GM12878 (cell line): ENCODE measurements around the gene MAST1. TPM values are rescaled to one million over a fixed set of nuclear protein-coding genes. Genes with fewer than 3 reads are reported as not detected.

Experiments used
- ATAC-seq: fragments of 200-7000 bp; cut with Tn5 transposase; 3 replicates; pipeline ENCODE4 v1.9.1; 2020; ENCODE audit warnings: mild to moderate bottlenecking, moderate library complexity
- BruUV-seq: library from RNA; stranded (reverse); fragments of 400-500 nt; replicated peaks from 2 replicates; lab custom pipeline; 2021; lab: Mats Ljungman, UMichigan
- CTCF ChIA-PET: fragments of 300-600 bp; sonication (Branson Sonifier 250); formaldehyde crosslinking; extraction: SDS; loops from one replicate; lab custom pipeline; 2021; ENCODE audit warnings: inconsistent platforms; lab: Yijun Ruan, JAX
- POLR2A ChIA-PET: fragments of 350-600 bp; formaldehyde crosslinking; extraction: SDS; loops from one replicate; lab custom pipeline; 2021; ENCODE audit warnings: inconsistent platforms; lab: Charles Lee
- RAD21 ChIA-PET: fragments of 300-600 bp; sonication (Branson Sonifier 250); formaldehyde crosslinking; loops from one replicate; lab custom pipeline; 2023; ENCODE audit warnings: antibody characterized with exemption; ENCODE audit not compliant: unreplicated experiment; lab: Charles Lee
- SMC1A ChIA-PET: fragments of 300-600 bp; sonication (Branson Sonifier 250); formaldehyde crosslinking; loops from one replicate; lab custom pipeline; 2023; ENCODE audit not compliant: unreplicated experiment, uncharacterized antibody; lab: Charles Lee
- DNase-seq: peaks from one replicate; pipeline ENCODE4 v3.0.0-alpha.2; 2011; ENCODE audit warnings: low read depth, low spot score
- FAIRE-seq: peaks from 3 replicates; lab custom pipeline; 2011; peaks lifted over from hg19 to GRCh38; lab: Jason Lieb, UNC
- H2AFZ ChIP-seq: 2 replicates; pipeline ENCODE4 v1.6.0; 2011; ENCODE audit warnings: low read depth, low read length, control low read depth; ENCODE audit not compliant: control insufficient read depth
- H3K27ac ChIP-seq: 2 replicates; pipeline ENCODE4 v1.5.1; 2011; ENCODE audit warnings: control low read depth; ENCODE audit not compliant: control insufficient read depth, insufficient read depth
- H3K27me3 ChIP-seq, 2 experiments: replicated peaks in 1 of 2; 2 replicates each; pipeline versions ENCODE4 v1.6.0 to v1.6.1; 2011; ENCODE audit warnings: low read length in 1 of 2; ENCODE audit not compliant: control insufficient read depth in 2 of 2, insufficient read depth in 2 of 2
- H3K36me3 ChIP-seq, 2 experiments: 2 replicates each; pipeline ENCODE4 v1.5.1; 2011; ENCODE audit warnings: low read length in 1 of 2; ENCODE audit not compliant: control insufficient read depth in 2 of 2, insufficient read depth in 2 of 2
- H3K4me1 ChIP-seq: 2 replicates; pipeline ENCODE4 v1.6.1; 2011; ENCODE audit warnings: mild to moderate bottlenecking, low read length, moderate library complexity, mixed read lengths; ENCODE audit not compliant: control insufficient read depth, insufficient read depth
- H3K4me2 ChIP-seq: 2 replicates; pipeline ENCODE4 v1.6.0; 2011; ENCODE audit warnings: control low read depth; ENCODE audit not compliant: control insufficient read depth, insufficient read depth
- H3K4me3 ChIP-seq: fragments of 200-600 bp; sonication (generic); 2 replicates; pipeline ENCODE4 v1.5.1; 2016
- H3K79me2 ChIP-seq: 2 replicates; pipeline ENCODE4 v1.6.0; 2011; ENCODE audit warnings: low read length; ENCODE audit not compliant: control insufficient read depth, insufficient read depth
- H3K9ac ChIP-seq: 2 replicates; pipeline ENCODE4 v1.8.0; 2011; ENCODE audit warnings: low read length, control low read depth, mixed read lengths; ENCODE audit not compliant: control insufficient read depth, insufficient read depth
- H3K9me3 ChIP-seq: replicated peaks from 3 replicates; pipeline ENCODE4 v1.5.1; 2011; ENCODE audit warnings: mild to moderate bottlenecking, low read length; ENCODE audit not compliant: control insufficient read depth, insufficient read depth
- H4K20me1 ChIP-seq: 2 replicates; pipeline ENCODE4 v1.6.0; 2011; ENCODE audit not compliant: control insufficient read depth, insufficient read depth
- CBFB ChIP-seq: IDR thresholded peaks from 2 replicates; pipeline ENCODE4 v1.6.1; 2016; ENCODE audit warnings: antibody characterized with exemption, low read depth
- FOXK2 ChIP-seq: fragments of 450-650 bp; IDR thresholded peaks from 2 replicates; pipeline ENCODE4 v1.6.1; 2017; ENCODE audit warnings: mild to moderate bottlenecking, moderate library complexity
- KAT2A ChIP-seq: conservative IDR thresholded peaks from 2 replicates; pipeline ENCODE4 v1.6.1; 2011; ENCODE audit warnings: low read depth, low read length; ENCODE audit not compliant: control insufficient read depth
- LARP7 ChIP-seq: fragments of 450-650 bp; IDR thresholded peaks from 2 replicates; pipeline ENCODE4 v1.6.1; 2017; ENCODE audit warnings: mild to moderate bottlenecking
- POLR2AphosphoS5 ChIP-seq: IDR thresholded peaks from 2 replicates; pipeline ENCODE4 v1.6.1; 2011; ENCODE audit warnings: mild to moderate bottlenecking, low read length, inconsistent platforms
- RUNX3 ChIP-seq: IDR thresholded peaks from 2 replicates; pipeline ENCODE4 v1.6.1; 2012; ENCODE audit warnings: low read length, inconsistent platforms
- SMARCA5 ChIP-seq: fragments of 450-650 bp; IDR thresholded peaks from 2 replicates; pipeline ENCODE4 v1.6.1; 2017; ENCODE audit warnings: mild to moderate bottlenecking
- SPI1 ChIP-seq: IDR thresholded peaks from 2 replicates; pipeline ENCODE4 v1.6.1; 2011; ENCODE audit warnings: low read depth, mild to moderate bottlenecking, low read length, moderate library complexity, borderline replicate concordance; ENCODE audit not compliant: insufficient read depth
- TCF12 ChIP-seq: IDR thresholded peaks from 2 replicates; pipeline ENCODE4 v1.6.1; 2011; ENCODE audit warnings: low read depth, mild to moderate bottlenecking, low read length
- WGBS: methylation state at CpG from one replicate; pipeline ENCODE4 v1.1.6; 2016; ENCODE audit warnings: low lambda C conversion rate; ENCODE audit not compliant: insufficient replicate concordance, insufficient coverage; ENCODE audit errors: missing lambda C conversion rate; 5-methylcytosine and 5-hydroxymethylcytosine counted together
- in situ Hi-C: fragments of 300-500 bp; cut with MboI; formaldehyde crosslinking; loops from 9 replicates; pipeline ENCODE4 v1.14.3; 2018; ENCODE audit warnings: mixed read lengths
- intact Hi-C: fragments of 100-400 bp; cut with micrococcal nuclease; formaldehyde crosslinking; loops from one replicate; pipeline ENCODE4 v1.14.2; 2022; ENCODE audit not compliant: unreplicated experiment
- polyA plus RNA-seq, 11 experiments: library from polyadenylated mRNA; depleted of rRNA in 4 of 11; unstranded in 6 of 11; stranded (reverse) in 5 of 11; fragments of >200 nt; fragmentation: Nextera tagmentation in 4 of 11; fragmentation: Illumina TruSeq in 1 of 11; extraction: Ambion mirVana in 4 of 11; extraction: Trizol in 1 of 11; gene quantifications; 1 replicate in 1 of 11; 2 replicates in 10 of 11; pipeline versions ENCODE4 v1.2.1 to v1.2.3, GENCODE V29; 2011 to 2016; ENCODE audit warnings: inconsistent platforms in 2 of 11, missing spikeins in 2 of 11, low read depth in 1 of 11
- total RNA-seq, 4 experiments: library from RNA; depleted of rRNA in 3 of 4; stranded (reverse); fragments of >200 nt in 3 of 4; fragmentation: Illumina TruSeq in 1 of 4; extraction: Trizol in 1 of 4; gene quantifications; 2 replicates each; pipeline versions ENCODE4 v1.2.1 to v1.2.3, GENCODE V29; 2013 to 2021

MAST1 gene
- total and polyA plus RNA-seq, 10 of the 15 experiments (the other 5 are each of a cell fraction or from before 2014, with no cell fraction given) = 0.08 to 0.79 (median 0.44) TPM; not detected in 1

- Histone ChIP-seq H3K4me2 (peak overlapping the region; percentile 98), H3K9me3 (no peaks in the 10 kb centered on the region), H2AFZ (no peak overlapping the region), H3K4me3 (peak overlapping the region; percentile 95), H3K36me3 (peaks cover 0 to 1% of the 10 kb centered on the region in 2 experiments; a peak in 2 of 4 replicates), H3K9ac (peak overlapping the region; percentile 79)
- in situ Hi-C loops = no loop called here
- TF ChIP-seq FOXK2 = no peak
- TF ChIP-seq LARP7 = no peak
- TF ChIP-seq KAT2A = no peak
- no peak for TF ChIP-seq TCF12
- no peak for TF ChIP-seq SMARCA5
- TF ChIP-seq POLR2AphosphoS5 = no peak
- TF ChIP-seq RUNX3 = no peak
- TF ChIP-seq SPI1 = no peak
- TF ChIP-seq CBFB = no peak
- TF ChIP-seq, all 136 proteins: peak for 0
- Histone ChIP-seq H4K20me1 (no peaks in the 10 kb centered on the region), H3K79me2 (peaks cover 13% of the 10 kb centered on the region), H3K27me3 (no peaks in the 10 kb centered on the region), H3K4me1 (peaks cover 23% of the 10 kb centered on the region), H3K27ac (no peak overlapping the region)
- BruUV-seq = TSS peak; percentile 67
- ChIA-PET POLR2A (interaction anchor here (0.6 to 2.2 kb wide), 6 partner anchors 8 to 128 kb away, joined by 3 to 9 read pairs (median 6); partner anchors contain the start of gene JUNB), CTCF (interaction anchor here (1.4 to 12.9 kb wide), 4 partner anchors 23 to 48 kb away, joined by 8 to 537 read pairs (median 217); partner anchors contain the start of gene HOOK2), SMC1A (interaction anchor here (0.8 to 11.5 kb wide), 4 partner anchors 21 to 66 kb away, joined by 3 to 240 read pairs (median 4); partner anchors contain the start of gene TRIR), RAD21 (interaction anchor here (0.7 to 11.4 kb wide), 6 partner anchors 8 to 45 kb away, joined by 3 to 303 read pairs (median 4); partner anchors contain the start of gene HOOK2)
- no peak for ATAC-seq
- FAIRE-seq = no peak
- intact Hi-C loops = no loop called here
- 95% methylated on average over 1 of the region's 1 CpG for WGBS
- DNase-seq = no peak
Measured at GRCh38 chr19:12800466-12800770, 37.9 kb upstream of the MAST1 start.
